Peyer's patch (tissue), 4 donors: ENCODE measurements around the gene VPS16. TPM values are rescaled to one million over a fixed set of nuclear protein-coding genes. Genes with fewer than 3 reads are reported as not detected.
A peak's percentile ranks its signal among the peaks of the same experiment; 100 is the strongest.

Experiments
- DNase-seq, 3 donors: peaks; one replicate each; pipeline ENCODE4 v3.0.0-alpha.2; 2017 to 2019
- H3K27ac ChIP-seq, 4 donors: fragments of 200-600 bp; sonication (generic); one replicate each; pipeline ENCODE4 v1.5.1; 2016 to 2019
- H3K27me3 ChIP-seq, 2 donors: fragments of 200-600 bp; sonication (generic); one replicate each; pipeline ENCODE4 v1.5.1; 2019
- H3K36me3 ChIP-seq, 3 donors: fragments of 200-600 bp; sonication (generic); one replicate each; pipeline ENCODE4 v1.5.1; 2016 to 2019
- H3K4me1 ChIP-seq, 4 donors: fragments of 200-600 bp; sonication (generic); one replicate each; pipeline ENCODE4 v1.5.1; 2016 to 2019
- H3K4me3 ChIP-seq, 4 donors: fragments of 200-600 bp; sonication (generic); 1 replicate in 3 of 4; 2 replicates in 1 of 4; pipeline ENCODE4 v1.5.1; 2016 to 2019; ENCODE audit warnings: mild to moderate bottlenecking in 1 of 4
- H3K9me3 ChIP-seq, 4 donors: fragments of 200-600 bp; sonication (generic); one replicate each; pipeline ENCODE4 v1.5.1; 2016 to 2019; ENCODE audit warnings: mild to moderate bottlenecking in 1 of 4
- POLR2A ChIP-seq, 2 donors: fragments of 450-650 bp; IDR thresholded peaks; one replicate each; pipeline ENCODE4 v1.5.1; 2017; ENCODE audit warnings: antibody characterized with exemption in 2 of 2, mild to moderate bottlenecking in 2 of 2, moderate library complexity in 2 of 2
- total RNA-seq, 4 donors: library from RNA; depleted of rRNA; stranded (reverse); fragments of >200 nt; gene quantifications; one replicate each; pipeline ENCODE4 v1.1.0, GENCODE V29; 2016
- TF ChIP-seq, protein P1 (sequence below), 6 experiments: fragments of 450-650 bp in 4 of 6; fragments of 200-600 bp in 2 of 6; sonication (generic) in 1 of 6; IDR thresholded peaks; one replicate each; pipeline ENCODE4 v1.5.1; 2017 to 2019; ENCODE audit warnings: antibody characterized with exemption in 6 of 6, mild to moderate bottlenecking in 3 of 6, moderate library complexity in 1 of 6

Gene VPS16
- total RNA-seq, 4 donors from 2014 or later = 43.7 to 54.6 (median 45.1) TPM

DNA sequence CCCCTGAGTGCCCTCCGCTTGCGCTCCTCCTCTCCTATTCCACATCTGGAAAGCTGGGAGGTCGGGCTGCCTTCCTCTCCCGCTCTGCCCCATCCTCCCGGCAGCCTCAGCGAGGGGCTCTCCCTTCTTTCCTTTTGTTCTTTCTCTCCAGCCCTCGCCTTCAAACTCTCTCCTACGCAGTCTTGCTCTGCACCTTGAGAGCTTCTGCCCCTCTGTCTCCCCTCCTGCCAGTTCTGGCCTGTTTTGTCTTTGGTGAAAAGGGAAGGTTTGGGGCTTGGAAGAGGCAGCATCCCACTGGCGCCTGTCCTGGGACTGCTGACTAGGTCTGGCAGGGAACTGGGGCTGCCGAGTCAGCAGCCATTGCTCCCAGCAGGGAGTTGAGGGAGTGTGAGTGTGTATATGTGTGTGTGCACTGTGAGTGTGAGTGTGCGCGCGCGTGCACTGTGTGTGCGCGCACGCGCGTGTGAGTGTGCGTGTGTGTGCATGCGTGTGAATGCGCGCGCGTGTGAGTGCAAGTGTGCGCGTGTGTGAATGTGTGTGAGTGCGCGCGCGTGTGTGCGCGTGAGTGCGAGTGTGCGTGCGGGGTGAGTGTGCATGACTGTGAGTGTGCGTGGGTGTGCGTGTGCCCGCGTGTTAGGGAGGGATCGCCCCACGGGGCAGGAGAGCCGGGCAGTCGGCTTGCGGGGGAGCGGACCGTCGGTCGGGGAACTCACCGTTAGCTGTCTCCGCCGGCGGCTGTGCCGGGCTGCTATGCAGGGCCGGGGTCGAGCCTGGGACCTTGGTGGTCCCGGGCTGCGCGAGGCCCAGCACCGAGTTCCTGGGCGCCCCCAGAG lies 40.6 kb upstream of the VPS16 start:
- H3K4me3 ChIP-seq = peak overlapping the region in 3 of 4 donors; percentile 9 to 38 (median 30)
- H3K27ac ChIP-seq = no peak overlapping the region
- no peaks in the 10 kb centered on the region for H3K9me3 ChIP-seq
- no peak for TF ChIP-seq POLR2A (IDR thresholded peaks at IDR 0.05)
- TF ChIP-seq, protein P1, sequence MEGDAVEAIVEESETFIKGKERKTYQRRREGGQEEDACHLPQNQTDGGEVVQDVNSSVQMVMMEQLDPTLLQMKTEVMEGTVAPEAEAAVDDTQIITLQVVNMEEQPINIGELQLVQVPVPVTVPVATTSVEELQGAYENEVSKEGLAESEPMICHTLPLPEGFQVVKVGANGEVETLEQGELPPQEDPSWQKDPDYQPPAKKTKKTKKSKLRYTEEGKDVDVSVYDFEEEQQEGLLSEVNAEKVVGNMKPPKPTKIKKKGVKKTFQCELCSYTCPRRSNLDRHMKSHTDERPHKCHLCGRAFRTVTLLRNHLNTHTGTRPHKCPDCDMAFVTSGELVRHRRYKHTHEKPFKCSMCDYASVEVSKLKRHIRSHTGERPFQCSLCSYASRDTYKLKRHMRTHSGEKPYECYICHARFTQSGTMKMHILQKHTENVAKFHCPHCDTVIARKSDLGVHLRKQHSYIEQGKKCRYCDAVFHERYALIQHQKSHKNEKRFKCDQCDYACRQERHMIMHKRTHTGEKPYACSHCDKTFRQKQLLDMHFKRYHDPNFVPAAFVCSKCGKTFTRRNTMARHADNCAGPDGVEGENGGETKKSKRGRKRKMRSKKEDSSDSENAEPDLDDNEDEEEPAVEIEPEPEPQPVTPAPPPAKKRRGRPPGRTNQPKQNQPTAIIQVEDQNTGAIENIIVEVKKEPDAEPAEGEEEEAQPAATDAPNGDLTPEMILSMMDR (IDR thresholded peaks at IDR 0.05) = no peak
- peaks cover 0 to 20% of the 10 kb centered on the region in 2 donors for H3K27me3 ChIP-seq
- DNase-seq = no peak
- H3K36me3 ChIP-seq = no peaks in the 10 kb centered on the region
- peaks cover 0 to 17% (median 2%) of the 10 kb centered on the region in 4 donors for H3K4me1 ChIP-seq

DNA sequence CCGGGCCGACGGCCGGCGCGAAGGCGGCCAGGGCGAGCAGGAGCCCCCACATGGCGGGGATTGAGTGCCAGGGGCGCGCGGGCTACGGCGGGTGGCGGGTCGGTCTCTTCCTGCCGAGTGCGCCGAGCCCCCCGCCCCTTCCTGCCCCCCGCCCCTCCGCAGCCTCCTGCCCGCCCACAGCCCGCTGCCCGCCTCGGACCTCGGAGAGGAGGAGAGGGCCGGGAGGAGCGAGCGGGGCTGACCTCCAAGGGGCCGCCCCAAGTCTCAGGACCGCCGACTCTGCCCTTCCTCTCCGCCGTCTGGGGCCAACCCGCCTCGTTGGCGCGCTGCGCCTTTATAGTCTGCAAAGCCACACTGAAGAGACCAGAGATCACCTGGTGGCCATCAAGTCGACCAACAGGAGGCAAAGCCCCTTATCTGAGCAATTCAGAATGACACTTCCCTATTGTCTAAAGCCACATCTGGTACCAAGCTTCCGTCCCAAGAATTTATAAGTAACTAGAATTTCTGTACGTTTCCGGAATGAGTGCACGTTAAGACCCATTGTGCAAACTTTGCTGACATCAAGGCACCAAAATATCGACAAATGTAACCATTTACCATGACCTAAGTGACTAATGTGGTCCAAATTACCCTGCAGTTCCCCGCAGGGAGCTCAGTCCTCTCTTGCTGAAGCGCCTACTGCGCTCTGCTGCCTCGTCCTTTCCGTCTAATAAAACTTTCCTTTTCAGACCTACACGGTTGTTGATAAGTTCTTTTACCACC lies 39.8 kb upstream of the VPS16 start, which contains the start of gene CPXM1:
Gene CPXM1, minus strand, starts transcription at position 107 of the 765 bp plus-strand sequence. Its CDS starts 55 bp downstream, at position 52.
- peaks cover 0 to 17% (median 2%) of the 10 kb centered on the region in 4 donors for H3K4me1 ChIP-seq
- TF ChIP-seq POLR2A (IDR thresholded peaks at IDR 0.05) = no peak
- TF ChIP-seq, protein P1 (IDR thresholded peaks at IDR 0.05) = no peak
- H3K27ac ChIP-seq = no peak within 1 kb of the TSS
- peak within 1 kb of the TSS in 3 of 4 donors; percentile 9 to 38 (median 30) for H3K4me3 ChIP-seq
- no peaks in the 10 kb centered on the region for H3K9me3 ChIP-seq
- no peaks in the 10 kb centered on the region for H3K36me3 ChIP-seq
- DNase-seq = no peak
- H3K27me3 ChIP-seq = peaks cover 0 to 27% of the 10 kb centered on the region in 2 donors

DNA sequence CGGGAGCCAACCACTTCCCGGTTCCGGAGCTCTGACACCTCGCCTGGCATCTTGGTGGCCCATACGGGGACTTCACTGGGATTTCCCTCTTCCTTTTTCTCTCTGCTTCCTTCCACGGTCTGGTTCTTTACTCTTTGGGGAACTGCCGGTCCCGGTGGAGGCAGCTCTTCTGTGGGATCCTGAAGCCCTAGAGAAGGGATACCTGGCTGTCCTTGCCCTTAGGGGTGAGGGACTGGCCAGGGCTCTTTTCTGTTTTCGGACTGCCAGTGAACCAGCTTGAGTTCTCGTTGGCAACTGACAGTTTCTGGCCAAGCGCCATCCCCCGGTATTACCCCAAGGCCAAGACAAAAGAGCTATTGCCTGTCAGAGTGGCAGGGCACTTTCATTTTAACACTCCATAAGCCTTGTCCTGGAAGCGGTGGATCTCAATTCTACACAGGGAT lies 39.2 kb upstream of the VPS16 start:
- Histone ChIP-seq H3K36me3 (no peaks in the 10 kb centered on the region), H3K27ac (no peak overlapping the region), H3K9me3 (no peaks in the 10 kb centered on the region), H3K4me1 (peaks cover 0 to 17% (median 2%) of the 10 kb centered on the region in 4 donors), H3K27me3 (peaks cover 0 to 27% of the 10 kb centered on the region in 2 donors), H3K4me3 (no peak overlapping the region)
- TF ChIP-seq POLR2A (IDR thresholded peaks at IDR 0.05) = no peak
- TF ChIP-seq, protein P1 (IDR thresholded peaks at IDR 0.05) = no peak
- DNase-seq = no peak

DNA sequence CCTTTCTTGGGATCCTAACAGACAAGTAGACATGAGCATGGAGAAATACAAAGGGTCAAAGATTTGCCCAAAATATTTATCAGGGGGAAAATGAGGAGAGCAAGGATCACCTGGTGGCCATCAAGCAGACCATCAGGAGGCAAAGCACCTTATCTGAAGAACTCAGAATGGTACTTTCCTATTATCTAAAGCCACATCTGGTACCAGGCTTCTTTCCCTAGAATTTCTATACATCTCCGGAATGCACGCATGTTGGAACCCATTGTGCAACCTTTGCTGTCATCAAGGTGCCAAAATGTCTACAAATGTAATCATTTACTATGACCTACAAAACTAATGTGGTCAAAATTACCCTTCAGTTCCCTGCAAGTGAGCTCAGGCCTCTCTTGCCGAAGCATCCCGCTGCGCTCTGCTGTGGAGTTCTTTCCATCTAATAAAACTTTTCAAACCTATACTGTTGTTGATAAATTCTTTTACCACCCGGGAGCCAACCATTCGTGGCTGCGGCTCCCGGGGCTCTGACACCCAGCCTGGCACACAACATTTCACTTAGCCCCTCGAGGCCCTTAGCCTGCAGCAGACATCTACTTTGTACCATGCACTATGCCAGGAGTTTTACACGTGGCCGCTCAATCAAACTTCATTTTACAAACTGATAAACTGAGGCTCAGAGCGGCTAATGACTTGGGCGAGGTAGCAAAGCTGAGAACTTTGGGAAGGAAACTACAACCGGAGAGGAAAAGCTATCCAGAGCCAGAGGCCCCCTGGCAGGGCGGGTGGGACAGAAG lies 36.3 kb upstream of the VPS16 start:
- peaks cover 0 to 27% of the 10 kb centered on the region in 2 donors for H3K27me3 ChIP-seq
- TF ChIP-seq, protein P1 (IDR thresholded peaks at IDR 0.05) = no peak
- no peak for TF ChIP-seq POLR2A (IDR thresholded peaks at IDR 0.05)
- no peak for DNase-seq
- H3K27ac ChIP-seq = no peak overlapping the region
- no peaks in the 10 kb centered on the region for H3K36me3 ChIP-seq
- peaks cover 0 to 17% (median 2%) of the 10 kb centered on the region in 4 donors for H3K4me1 ChIP-seq
- no peaks in the 10 kb centered on the region for H3K9me3 ChIP-seq
- no peak overlapping the region for H3K4me3 ChIP-seq
